ENCODE measurements around the gene MACC1.
"Not testable (repeated sequence)": the region's sequence is repeated elsewhere in the genome, so short reads cannot be mapped to it uniquely, and the experiment has no call there.

Gene MACC1

GRCh38 chr7:20126060-20126459 lies 91.1 kb downstream of the MACC1 start:
- not testable (repeated sequence) for DNase-seq (ENCODE audit: low read depth)

- DNase-seq (ENCODE audit: low read depth) = not testable (repeated sequence)
These were observed 93.1 kb downstream of the MACC1 start for GRCh38 chr7:20124087-20124486.

GRCh38 chr7:20122653-20123316 lies 94.4 kb downstream of the MACC1 start:
- DNase-seq (ENCODE audit: low read depth) = not testable (repeated sequence)

- DNase-seq (ENCODE audit: low read depth) = no peak
These were observed 95.1 kb downstream of the MACC1 start for GRCh38 chr7:20122073-20122472.

- DNase-seq (ENCODE audit: low read depth) = no peak
These were observed 95.8 kb downstream of the MACC1 start for GRCh38 chr7:20121404-20121803.

GRCh38 chr7:20120611-20121168 lies 96.5 kb downstream of the MACC1 start:
- not testable (repeated sequence) for DNase-seq (ENCODE audit: low read depth)

- DNase-seq (ENCODE audit: low read depth) = no peak
These were observed 100.3 kb downstream of the MACC1 start for GRCh38 chr7:20116869-20117268.

GRCh38 chr7:20114468-20114867 lies 102.7 kb downstream of the MACC1 start:
- no peak for DNase-seq (ENCODE audit: low read depth)

GRCh38 chr7:20113427-20114027 lies 103.7 kb downstream of the MACC1 start:
- no peak for DNase-seq (ENCODE audit: low read depth)

GRCh38 chr7:20112696-20113095 lies 104.5 kb downstream of the MACC1 start:
- no peak for DNase-seq (ENCODE audit: low read depth)

- no peak for DNase-seq (ENCODE audit: low read depth)
These were observed 105.2 kb downstream of the MACC1 start for GRCh38 chr7:20111821-20112542.

GRCh38 chr7:20107582-20107981 lies 109.6 kb downstream of the MACC1 start:
- no peak for DNase-seq (ENCODE audit: low read depth)

GRCh38 chr7:20104696-20105095 lies 112.5 kb downstream of the MACC1 start:
- DNase-seq (ENCODE audit: low read depth) = no peak

GRCh38 chr7:20102982-20103381 lies 114.2 kb downstream of the MACC1 start:
- DNase-seq (ENCODE audit: low read depth) = no peak

GRCh38 chr7:20095862-20096261 lies 121.3 kb downstream of the MACC1 start:
- DNase-seq (ENCODE audit: low read depth) = no peak

- DNase-seq (ENCODE audit: low read depth) = no peak
These were observed 121.7 kb downstream of the MACC1 start for GRCh38 chr7:20095436-20095835.

GRCh38 chr7:20089431-20089830 lies 127.8 kb downstream of the MACC1 start:
- no peak for DNase-seq (ENCODE audit: low read depth)

GRCh38 chr7:20085086-20085485 lies 132.1 kb downstream of the MACC1 start:
- no peak for DNase-seq (ENCODE audit: low read depth)

Measured in stimulated activated CD8-positive, alpha-beta memory T cell treated with anti-CD3 and anti-CD28 coated beads, Interleukin-15, amount 100 ng/mL, for 1 hour (primary cell).